K562 (cell line): ENCODE results near the gene ABI3BP. TPM values are rescaled to one million over a fixed set of nuclear protein-coding genes. Genes with fewer than 3 reads are reported as not detected.

Experiments used
- ATAC-seq: fragments of 200-7000 bp; cut with Tn5 transposase; 3 replicates; pipeline ENCODE4 v1.9.1; 2020; ENCODE audit warnings: moderate library complexity
- BruUV-seq: library from RNA; stranded (reverse); fragments of 400-500 nt; replicated peaks from 2 replicates; lab custom pipeline; 2021; lab: Mats Ljungman, UMichigan
- CTCF ChIA-PET: fragments of 300-600 bp; formaldehyde crosslinking; extraction: SDS; loops from one replicate; lab custom pipeline; 2021; ENCODE audit warnings: low intra/inter-chr PET ratio; lab: Yijun Ruan, JAX
- POLR2A ChIA-PET: fragments of 300-600, 350-650 bp; sonication (Branson Sonifier 250); formaldehyde crosslinking; extraction: SDS; loops from one replicate; lab custom pipeline; 2021; ENCODE audit warnings: antibody characterized with exemption, inconsistent platforms; lab: Yijun Ruan, JAX
- DNase-seq, 4 experiments: peaks; one replicate each; pipeline versions ENCODE4 v3.0.0 to v3.0.0-alpha.2; 2011 to 2018; ENCODE audit warnings: low spot score in 3 of 4, mixed read lengths in 3 of 4; ENCODE audit errors: extremely low read depth in 1 of 4
- FAIRE-seq: peaks from 2 replicates; lab custom pipeline; 2011; peaks lifted over from hg19 to GRCh38; lab: Jason Lieb, UNC
- H2AFZ ChIP-seq: 2 replicates; pipeline ENCODE4 v1.6.0; 2011; ENCODE audit warnings: low read depth, low read length, control low read depth, inconsistent platforms
- H3K27ac ChIP-seq: fragments of 200-600 bp; 3 replicates; pipeline ENCODE4 v1.8.0; 2011; ENCODE audit warnings: low read depth, mild to moderate bottlenecking, control low read depth, inconsistent platforms, low read length, moderate library complexity, mixed read lengths; ENCODE audit errors: extremely low read depth
- H3K27me3 ChIP-seq, 2 experiments: fragments of 300-600 bp in 1 of 2; 2 replicates in 1 of 2; 3 replicates in 1 of 2; pipeline versions ENCODE4 v1.6.0 to v1.8.0; 2011; ENCODE audit warnings: inconsistent platforms in 2 of 2, low read length in 2 of 2, mild to moderate bottlenecking in 1 of 2, mixed read lengths in 1 of 2, moderate library complexity in 1 of 2; ENCODE audit not compliant: control insufficient read depth in 2 of 2, insufficient read depth in 2 of 2
- H3K36me3 ChIP-seq: fragments of 300-600 bp; 3 replicates; pipeline ENCODE4 v1.8.0; 2011; ENCODE audit warnings: mild to moderate bottlenecking, low read length, inconsistent platforms; ENCODE audit not compliant: control insufficient read depth, insufficient read depth
- H3K4me1 ChIP-seq, 2 experiments: fragments of 200-600 bp in 1 of 2; replicated peaks in 1 of 2; 2 replicates in 1 of 2; 3 replicates in 1 of 2; pipeline versions ENCODE4 v1.5.1 to v1.8.0; 2011; ENCODE audit warnings: inconsistent platforms in 2 of 2, low read length in 2 of 2, mild to moderate bottlenecking in 1 of 2, mixed read lengths in 1 of 2, moderate library complexity in 1 of 2; ENCODE audit not compliant: control insufficient read depth in 2 of 2, insufficient read depth in 2 of 2
- H3K4me2 ChIP-seq: 2 replicates; pipeline ENCODE4 v1.6.1; 2011; ENCODE audit warnings: low read length, control low read depth, inconsistent platforms, mixed read lengths; ENCODE audit not compliant: insufficient read depth
- H3K4me3 ChIP-seq: fragments of 200-600 bp; sonication (generic), shearing (Covaris generic); 2 replicates; pipeline ENCODE4 v1.5.1; 2016; ENCODE audit warnings: control low read depth, inconsistent platforms
- H3K79me2 ChIP-seq: fragments of 200-600 bp; 3 replicates; pipeline ENCODE4 v1.8.0; 2011; ENCODE audit warnings: low read length, inconsistent platforms; ENCODE audit not compliant: control insufficient read depth, insufficient read depth
- H3K9ac ChIP-seq, 2 experiments: 2 replicates each; pipeline versions ENCODE4 v1.6.0 to v1.6.1; 2011; ENCODE audit warnings: low read depth in 2 of 2, low read length in 2 of 2, control low read depth in 1 of 2, inconsistent platforms in 1 of 2, mild to moderate bottlenecking in 1 of 2, mixed read lengths in 1 of 2; ENCODE audit not compliant: insufficient read depth in 1 of 2
- H3K9me1 ChIP-seq: one replicate; pipeline ENCODE4 v1.6.0; 2011; ENCODE audit warnings: inconsistent platforms, mild to moderate bottlenecking, low read length, moderate library complexity; ENCODE audit not compliant: control insufficient read depth, insufficient read depth
- H3K9me3 ChIP-seq: replicated peaks from 2 replicates; pipeline ENCODE4 v1.5.1; 2011; ENCODE audit warnings: low read depth, low read length, inconsistent platforms; ENCODE audit not compliant: control insufficient read depth, insufficient read depth
- H4K20me1 ChIP-seq: replicated peaks from 2 replicates; pipeline ENCODE4 v1.6.1; 2011; ENCODE audit warnings: low read length, inconsistent platforms, mixed read lengths; ENCODE audit not compliant: control insufficient read depth, insufficient read depth
- C11orf30 ChIP-seq: fragments of 450-650 bp; IDR thresholded peaks from 2 replicates; pipeline ENCODE4 v1.6.1; 2016; ENCODE audit warnings: low read depth, mild to moderate bottlenecking
- MCM2 ChIP-seq: fragments of 450-650 bp; IDR thresholded peaks from 2 replicates; pipeline ENCODE4 v1.6.1; 2017; ENCODE audit warnings: low read depth, mild to moderate bottlenecking
- ZNF316 ChIP-seq: fragments of 450-650 bp; IDR thresholded peaks from 2 replicates; pipeline ENCODE4 v1.6.1; 2016
- WGBS: fragments of 100-300 bp; shearing (Covaris generic); methylation state at CpG from one replicate; pipeline ENCODE4 v1.1.6; 2016; ENCODE audit warnings: low coverage, mixed read lengths; ENCODE audit not compliant: insufficient coverage; ENCODE audit errors: missing lambda C conversion rate; 5-methylcytosine and 5-hydroxymethylcytosine counted together
- in situ Hi-C: fragments of 300-500 bp; cut with MboI; formaldehyde crosslinking; loops from 4 replicates; pipeline ENCODE4 v1.15.0; 2018; ENCODE audit warnings: inconsistent platforms, mixed read lengths
- intact Hi-C: fragments of 100-400 bp; cut with micrococcal nuclease; formaldehyde crosslinking; loops from 2 replicates; pipeline ENCODE4 v1.14.2; 2022
- polyA plus RNA-seq, 8 experiments: library from polyadenylated mRNA; depleted of rRNA in 4 of 8; stranded (reverse) in 5 of 8; unstranded in 3 of 8; fragments of >200 nt; fragmentation: Nextera tagmentation in 2 of 8; fragmentation: Illumina TruSeq in 1 of 8; extraction: Ambion mirVana in 2 of 8; extraction: Trizol in 1 of 8; gene quantifications; 2 replicates each; pipeline versions ENCODE4 v1.2.1 to v1.2.3, GENCODE V29; 2011 to 2014; ENCODE audit warnings: inconsistent platforms in 1 of 8, missing spikeins in 1 of 8
- total RNA-seq, 7 experiments: library from RNA; depleted of rRNA in 6 of 7; stranded (reverse); fragments of >200 nt in 6 of 7; fragmentation: Illumina TruSeq in 2 of 7; extraction: Trizol in 2 of 7; gene quantifications; 2 replicates each; pipeline versions ENCODE4 v1.2.1 to v1.2.3, GENCODE V29; 2011 to 2021; ENCODE audit warnings: low replicate concordance in 1 of 7
- TF ChIP-seq, protein P1 (sequence below): fragments of 250-450 bp; sonication (Bioruptor Pico); IDR thresholded peaks from 2 replicates; pipeline ENCODE4 v1.4.0; 2020; ENCODE audit warnings: mild to moderate bottlenecking, moderate library complexity

ABI3BP gene
- total and polyA plus RNA-seq, 9 of the 15 experiments (the other 6 are each of a cell fraction or from before 2014, with no cell fraction given) = 0.01 to 0.24 (median 0.06) TPM; not detected in 5

DNA sequence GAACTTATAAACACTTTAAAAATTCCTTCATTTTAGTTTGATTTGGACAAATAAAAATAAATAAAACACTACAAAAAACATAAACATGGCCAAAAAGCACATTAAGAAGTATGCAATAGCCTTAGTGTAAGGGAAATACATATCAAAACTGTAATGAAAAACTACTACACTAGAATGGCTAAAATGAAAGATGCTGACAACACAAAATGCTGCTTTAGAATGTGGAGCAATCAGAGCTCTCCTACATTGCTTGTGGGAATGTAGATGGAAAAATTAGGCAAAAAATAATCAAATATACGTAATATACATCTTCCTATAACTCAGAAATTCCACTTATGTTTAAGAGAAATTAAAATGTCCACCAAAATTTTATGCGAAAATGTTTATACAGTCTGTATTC lies 96.2 kb downstream of the ABI3BP start:
- Histone ChIP-seq H3K4me1 (no peaks in the 10 kb centered on the region; a peak in 1 of 5 replicates), H3K9me3 (no peaks in the 10 kb centered on the region), H3K27me3 (0 out of 5 replicates have a peak, but pooled peaks cover 0 to 2% of the 10 kb centered on the region in 2 experiments), H3K9ac (no peak overlapping the region), H3K4me2 (no peak overlapping the region), H3K4me3 (no peak overlapping the region), H4K20me1 (no peaks in the 10 kb centered on the region), H3K9me1 (no peaks in the 10 kb centered on the region), H3K79me2 (no peaks in the 10 kb centered on the region), H3K27ac (no peak overlapping the region), H3K36me3 (no peaks in the 10 kb centered on the region), H2AFZ (no peak overlapping the region)
- ChIA-PET CTCF (no interaction called here), POLR2A (no interaction called here)
- TF ChIP-seq C11orf30 (0 out of 2 replicates have a peak, but pooled peaks have one; percentile 5), MCM2 (no peak), ZNF316 (peak; percentile 52; the same call in 1 of the 2 replicates)
- TF ChIP-seq, protein P1, sequence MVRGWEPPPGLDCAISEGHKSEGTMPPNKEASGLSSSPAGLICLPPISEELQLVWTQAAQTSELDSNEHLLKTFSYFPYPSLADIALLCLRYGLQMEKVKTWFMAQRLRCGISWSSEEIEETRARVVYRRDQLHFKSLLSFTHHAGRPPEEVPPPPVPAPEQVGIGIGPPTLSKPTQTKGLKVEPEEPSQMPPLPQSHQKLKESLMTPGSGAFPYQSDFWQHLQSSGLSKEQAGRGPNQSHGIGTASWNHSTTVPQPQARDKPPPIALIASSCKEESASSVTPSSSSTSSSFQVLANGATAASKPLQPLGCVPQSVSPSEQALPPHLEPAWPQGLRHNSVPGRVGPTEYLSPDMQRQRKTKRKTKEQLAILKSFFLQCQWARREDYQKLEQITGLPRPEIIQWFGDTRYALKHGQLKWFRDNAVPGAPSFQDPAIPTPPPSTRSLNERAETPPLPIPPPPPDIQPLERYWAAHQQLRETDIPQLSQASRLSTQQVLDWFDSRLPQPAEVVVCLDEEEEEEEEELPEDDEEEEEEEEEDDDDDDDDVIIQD (CRISPR knock-in tag) = no peak
- no peak for FAIRE-seq
- intact Hi-C loops = no loop called here
- DNase-seq = no peak
- no peak for ATAC-seq
- no TSS peak for BruUV-seq
- WGBS = 0% methylated on average over 2 of the region's 2 CpGs
- in situ Hi-C loops = no loop called here
